SK-N-SH (cell line): ENCODE data around the gene MTARC1. TPM values are rescaled to one million over a fixed set of nuclear protein-coding genes. Genes with fewer than 3 reads are reported as not detected.

Source experiments
- CTCF ChIA-PET: fragments of 300-600, 350-600 bp; formaldehyde crosslinking; extraction: SDS; loops from one replicate; lab custom pipeline; 2021; lab: Yijun Ruan, JAX
- POLR2A ChIA-PET: fragments of 350-600 bp; sonication (Branson Sonifier 250); formaldehyde crosslinking; extraction: SDS; loops from one replicate; lab custom pipeline; 2020; ENCODE audit warnings: antibody characterized with exemption, inconsistent platforms; lab: Yijun Ruan, JAX
- DNase-seq: peaks from one replicate; pipeline ENCODE4 v3.0.0; 2012
- H2AFZ ChIP-seq: fragments of 200-600 bp; sonication (generic); 2 replicates; pipeline ENCODE4 v1.8.1; 2016; ENCODE audit warnings: antibody characterized with exemption, mild to moderate bottlenecking, low read depth
- H3F3A ChIP-seq: fragments of 200-600 bp; sonication (generic); replicated peaks from 2 replicates; pipeline ENCODE3; 2016; ENCODE audit warnings: antibody characterized with exemption, mild to moderate bottlenecking; ENCODE audit not compliant: insufficient read depth
- H3K27ac ChIP-seq, 2 experiments: fragments of 200-500 bp in 1 of 2; fragments of 200-600 bp in 1 of 2; sonication (Bioruptor generic) in 1 of 2; sonication (generic), shearing (Covaris generic) in 1 of 2; 2 replicates each; pipeline versions ENCODE4 v1.5.1 to v1.6.1; 2014 to 2016; ENCODE audit warnings: low read depth in 2 of 2, inconsistent platforms in 1 of 2, low read length in 1 of 2, mild to moderate bottlenecking in 1 of 2, mixed read lengths in 1 of 2
- H3K27me3 ChIP-seq: fragments of 200-600 bp; sonication (generic), shearing (Covaris generic); 2 replicates; pipeline ENCODE4 v1.6.1; 2016; ENCODE audit warnings: mixed run types; ENCODE audit not compliant: insufficient read depth
- H3K36me3 ChIP-seq, 2 experiments: fragments of 200-500 bp in 1 of 2; fragments of 200-600 bp in 1 of 2; sonication (Bioruptor generic) in 1 of 2; sonication (generic) in 1 of 2; replicated peaks in 1 of 2; 2 replicates each; pipeline versions ENCODE3 to v1.5.1; 2014 to 2016; ENCODE audit warnings: low read length in 1 of 2, mild to moderate bottlenecking in 1 of 2; ENCODE audit not compliant: insufficient read depth in 2 of 2, control insufficient read depth in 1 of 2
- H3K4me1 ChIP-seq, 2 experiments: fragments of 200-500 bp in 1 of 2; fragments of 200-600 bp in 1 of 2; sonication (Bioruptor generic) in 1 of 2; sonication (generic), shearing (Covaris generic) in 1 of 2; 2 replicates each; pipeline versions ENCODE4 v1.5.1 to v1.6.1; 2014 to 2016; ENCODE audit warnings: low read depth in 1 of 2, low read length in 1 of 2, mixed run types in 1 of 2; ENCODE audit not compliant: insufficient read depth in 2 of 2, control insufficient read depth in 1 of 2
- H3K4me2 ChIP-seq: fragments of 200-600 bp; sonication (generic), shearing (Covaris generic); 2 replicates; pipeline ENCODE4 v1.6.1; 2017; ENCODE audit warnings: mixed run types
- H3K4me3 ChIP-seq, 2 experiments: fragments of 200-500 bp in 1 of 2; fragments of 200-600 bp in 1 of 2; sonication (Bioruptor generic) in 1 of 2; sonication (generic), shearing (Covaris generic) in 1 of 2; 2 replicates each; pipeline versions ENCODE4 v1.5.1 to v1.8.1; 2014 to 2016; ENCODE audit warnings: low read depth in 2 of 2, inconsistent platforms in 1 of 2, low read length in 1 of 2, mild to moderate bottlenecking in 1 of 2, mixed read lengths in 1 of 2, moderate library complexity in 1 of 2
- H3K79me2 ChIP-seq: fragments of 200-600 bp; sonication (generic); 2 replicates; pipeline ENCODE4 v1.8.1; 2017; ENCODE audit warnings: mild to moderate bottlenecking; ENCODE audit not compliant: insufficient read depth
- H3K9ac ChIP-seq: fragments of 200-600 bp; sonication (generic); 2 replicates; pipeline ENCODE4 v1.6.1; 2017; ENCODE audit warnings: mixed run types
- H3K9me2 ChIP-seq: fragments of 200-600 bp; sonication (generic); 2 replicates; pipeline ENCODE4 v1.6.1; 2017; ENCODE audit warnings: mixed run types
- H3K9me3 ChIP-seq: fragments of 200-600 bp; sonication (generic); 2 replicates; pipeline ENCODE4 v1.6.1; 2017; ENCODE audit warnings: mixed run types, mild to moderate bottlenecking, moderate library complexity
- H4K20me1 ChIP-seq: fragments of 200-600 bp; sonication (generic); 2 replicates; pipeline ENCODE4 v1.6.1; 2017; ENCODE audit warnings: mild to moderate bottlenecking, mixed run types; ENCODE audit not compliant: insufficient read depth
- CHD2 ChIP-seq: fragments of 150-350 bp; IDR thresholded peaks from 2 replicates; pipeline ENCODE4 v1.6.1; 2018; ENCODE audit warnings: low read length; ENCODE audit not compliant: partially characterized antibody
- ELF1 ChIP-seq: IDR thresholded peaks from 2 replicates; pipeline ENCODE4 v1.4.0; 2012
- EP300 ChIP-seq, 2 experiments: IDR thresholded peaks; 2 replicates each; pipeline versions ENCODE4 v1.4.0 to v1.6.1; 2012; ENCODE audit warnings: borderline replicate concordance in 1 of 2, low read depth in 1 of 2, low read length in 1 of 2
- FOXM1 ChIP-seq: IDR thresholded peaks from 2 replicates; pipeline ENCODE4 v1.4.0; 2012; ENCODE audit warnings: low read depth, mild to moderate bottlenecking
- GABPA ChIP-seq: IDR thresholded peaks from 2 replicates; pipeline ENCODE4 v1.4.0; 2012; ENCODE audit warnings: low read depth, mild to moderate bottlenecking
- NFIC ChIP-seq: IDR thresholded peaks from 2 replicates; pipeline ENCODE4 v1.4.0; 2012; ENCODE audit warnings: borderline replicate concordance
- NRF1 ChIP-seq: IDR thresholded peaks from 2 replicates; pipeline ENCODE4 v1.6.1; 2012; ENCODE audit warnings: low read depth, mild to moderate bottlenecking, low read length
- POLR2AphosphoS5 ChIP-seq: IDR thresholded peaks from 2 replicates; pipeline ENCODE4 v1.6.1; 2012; ENCODE audit warnings: low read depth, low read length
- RAD21 ChIP-seq: IDR thresholded peaks from 2 replicates; pipeline ENCODE4 v1.6.1; 2012; ENCODE audit warnings: mild to moderate bottlenecking, low read length
- RXRA ChIP-seq: IDR thresholded peaks from 2 replicates; pipeline ENCODE4 v1.4.0; 2012; ENCODE audit warnings: low read depth, mild to moderate bottlenecking, borderline replicate concordance
- TAF1 ChIP-seq: IDR thresholded peaks from 2 replicates; pipeline ENCODE4 v1.6.1; 2012; ENCODE audit warnings: low read depth, mild to moderate bottlenecking, low read length, moderate library complexity, borderline replicate concordance
- TEAD4 ChIP-seq: IDR thresholded peaks from 2 replicates; pipeline ENCODE4 v1.4.0; 2012; ENCODE audit warnings: mild to moderate bottlenecking, borderline replicate concordance; ENCODE audit not compliant: insufficient read depth
- YY1 ChIP-seq: IDR thresholded peaks from 2 replicates; pipeline ENCODE4 v1.4.0; 2012; ENCODE audit warnings: low read depth, mild to moderate bottlenecking
- WGBS: methylation state at CpG from one replicate; pipeline ENCODE4 v1.1.6; 2017; ENCODE audit warnings: low lambda C conversion rate; 5-methylcytosine and 5-hydroxymethylcytosine counted together
- polyA plus RNA-seq, 3 experiments: library from polyadenylated mRNA; depleted of rRNA; stranded (reverse); fragments of >200 nt; gene quantifications; 2 replicates each; pipeline ENCODE4 v1.2.3, GENCODE V29; 2012
- TF ChIP-seq, protein P1 (sequence below): IDR thresholded peaks from 2 replicates; pipeline ENCODE4 v1.4.0; 2012; ENCODE audit warnings: low read depth, borderline replicate concordance
- TF ChIP-seq, protein P2 (sequence below): fragments of 150-350 bp; IDR thresholded peaks from 2 replicates; pipeline ENCODE4 v1.6.1; 2017; ENCODE audit warnings: antibody characterized with exemption, low read length, low read depth, borderline replicate concordance
- TF ChIP-seq, protein P3 (sequence below): IDR thresholded peaks from 2 replicates; pipeline ENCODE4 v1.4.0; 2012; ENCODE audit warnings: low read depth
- TF ChIP-seq, protein P4 (sequence below): fragments of 150-350 bp; IDR thresholded peaks from 2 replicates; pipeline ENCODE4 v1.6.1; 2016; ENCODE audit warnings: mild to moderate bottlenecking, low read depth, low read length

Gene MTARC1
- polyA plus RNA-seq, 1 of the 3 experiments (the other 2 are of a cell fraction): 6.1 TPM

DNA sequence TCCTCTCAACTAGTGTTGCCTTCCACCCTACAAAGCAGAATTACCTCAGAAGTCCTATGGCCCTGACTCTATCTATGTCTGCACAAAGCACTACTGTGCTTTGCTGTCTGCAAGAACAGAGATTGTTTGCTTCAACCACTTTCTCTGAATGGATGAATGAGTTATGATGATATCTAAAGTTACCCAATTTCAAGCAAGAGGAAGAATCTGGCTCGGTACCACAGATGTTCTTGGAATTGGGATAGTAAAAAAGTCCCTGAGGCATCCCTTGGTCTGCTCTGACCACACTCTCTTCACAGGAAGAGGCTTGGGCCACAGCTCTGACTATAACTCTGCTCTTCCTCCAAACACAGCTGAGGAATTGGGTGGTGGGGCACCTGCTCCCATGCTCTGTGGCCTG lies 31.2 kb downstream of the MTARC1 start:
- Histone ChIP-seq H3K9me2 (no peaks in the 10 kb centered on the region), H3K36me3 (no peaks in the 10 kb centered on the region), H2AFZ (no peak overlapping the region), H3K4me1 (no peaks in the 10 kb centered on the region), H3K4me2 (no peak overlapping the region), H3K4me3 (no peak overlapping the region), H3K27ac (no peak overlapping the region), H3F3A (no peaks in the 10 kb centered on the region), H4K20me1 (no peaks in the 10 kb centered on the region), H3K9ac (no peak overlapping the region), H3K79me2 (no peaks in the 10 kb centered on the region), H3K27me3 (no peaks in the 10 kb centered on the region; the same call in 1 of the 2 replicates), H3K9me3 (no peaks in the 10 kb centered on the region)
- ChIA-PET CTCF (interaction anchor here (0.7 to 1.0 kb wide), 2 partner anchors 9 to 14 kb away, joined by 3 to 5 read pairs; no protein-coding TSS in a partner anchor), POLR2A (no interaction called here)
- TF ChIP-seq YY1: no peak
- TF ChIP-seq NFIC: no peak
- TF ChIP-seq, protein P1, sequence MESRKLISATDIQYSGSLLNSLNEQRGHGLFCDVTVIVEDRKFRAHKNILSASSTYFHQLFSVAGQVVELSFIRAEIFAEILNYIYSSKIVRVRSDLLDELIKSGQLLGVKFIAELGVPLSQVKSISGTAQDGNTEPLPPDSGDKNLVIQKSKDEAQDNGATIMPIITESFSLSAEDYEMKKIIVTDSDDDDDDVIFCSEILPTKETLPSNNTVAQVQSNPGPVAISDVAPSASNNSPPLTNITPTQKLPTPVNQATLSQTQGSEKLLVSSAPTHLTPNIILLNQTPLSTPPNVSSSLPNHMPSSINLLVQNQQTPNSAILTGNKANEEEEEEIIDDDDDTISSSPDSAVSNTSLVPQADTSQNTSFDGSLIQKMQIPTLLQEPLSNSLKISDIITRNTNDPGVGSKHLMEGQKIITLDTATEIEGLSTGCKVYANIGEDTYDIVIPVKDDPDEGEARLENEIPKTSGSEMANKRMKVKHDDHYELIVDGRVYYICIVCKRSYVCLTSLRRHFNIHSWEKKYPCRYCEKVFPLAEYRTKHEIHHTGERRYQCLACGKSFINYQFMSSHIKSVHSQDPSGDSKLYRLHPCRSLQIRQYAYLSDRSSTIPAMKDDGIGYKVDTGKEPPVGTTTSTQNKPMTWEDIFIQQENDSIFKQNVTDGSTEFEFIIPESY: no peak
- no peak for TF ChIP-seq RXRA
- TF ChIP-seq, protein P2, sequence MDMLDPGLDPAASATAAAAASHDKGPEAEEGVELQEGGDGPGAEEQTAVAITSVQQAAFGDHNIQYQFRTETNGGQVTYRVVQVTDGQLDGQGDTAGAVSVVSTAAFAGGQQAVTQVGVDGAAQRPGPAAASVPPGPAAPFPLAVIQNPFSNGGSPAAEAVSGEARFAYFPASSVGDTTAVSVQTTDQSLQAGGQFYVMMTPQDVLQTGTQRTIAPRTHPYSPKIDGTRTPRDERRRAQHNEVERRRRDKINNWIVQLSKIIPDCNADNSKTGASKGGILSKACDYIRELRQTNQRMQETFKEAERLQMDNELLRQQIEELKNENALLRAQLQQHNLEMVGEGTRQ: no peak
- no peak for TF ChIP-seq POLR2AphosphoS5
- TF ChIP-seq TEAD4: no peak
- no peak for TF ChIP-seq CHD2
- TF ChIP-seq, protein P3, sequence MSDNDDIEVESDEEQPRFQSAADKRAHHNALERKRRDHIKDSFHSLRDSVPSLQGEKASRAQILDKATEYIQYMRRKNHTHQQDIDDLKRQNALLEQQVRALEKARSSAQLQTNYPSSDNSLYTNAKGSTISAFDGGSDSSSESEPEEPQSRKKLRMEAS: no peak
- no peak for TF ChIP-seq FOXM1
- TF ChIP-seq TAF1: no peak
- no peak for TF ChIP-seq ELF1
- TF ChIP-seq RAD21: no peak
- no peak for TF ChIP-seq EP300 (IDR thresholded peaks at IDR 0.05; ENCODE audit: borderline replicate concordance in 1 of 2, low read depth in 1 of 2, low read length in 1 of 2)
- TF ChIP-seq, protein P4, sequence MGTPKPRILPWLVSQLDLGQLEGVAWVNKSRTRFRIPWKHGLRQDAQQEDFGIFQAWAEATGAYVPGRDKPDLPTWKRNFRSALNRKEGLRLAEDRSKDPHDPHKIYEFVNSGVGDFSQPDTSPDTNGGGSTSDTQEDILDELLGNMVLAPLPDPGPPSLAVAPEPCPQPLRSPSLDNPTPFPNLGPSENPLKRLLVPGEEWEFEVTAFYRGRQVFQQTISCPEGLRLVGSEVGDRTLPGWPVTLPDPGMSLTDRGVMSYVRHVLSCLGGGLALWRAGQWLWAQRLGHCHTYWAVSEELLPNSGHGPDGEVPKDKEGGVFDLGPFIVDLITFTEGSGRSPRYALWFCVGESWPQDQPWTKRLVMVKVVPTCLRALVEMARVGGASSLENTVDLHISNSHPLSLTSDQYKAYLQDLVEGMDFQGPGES: no peak
- no peak for TF ChIP-seq GABPA
- no peak for TF ChIP-seq NRF1
- DNase-seq: no peak
- WGBS: 92% methylated on average over 1 of the region's 1 CpG
